CD4-positive, alpha-beta T cell treated with Interleukin-15 for 1 hour (primary cell): ENCODE measurements around the gene MACF1.
"Not testable (repeated sequence)": the region's sequence is repeated elsewhere in the genome, so short reads cannot be mapped to it uniquely, and the experiment has no call there.

ENCODE experiments used
- DNase-seq: peaks from one replicate; pipeline ENCODE4 v3.0.0-alpha.2; 2020

MACF1 gene

DNA sequence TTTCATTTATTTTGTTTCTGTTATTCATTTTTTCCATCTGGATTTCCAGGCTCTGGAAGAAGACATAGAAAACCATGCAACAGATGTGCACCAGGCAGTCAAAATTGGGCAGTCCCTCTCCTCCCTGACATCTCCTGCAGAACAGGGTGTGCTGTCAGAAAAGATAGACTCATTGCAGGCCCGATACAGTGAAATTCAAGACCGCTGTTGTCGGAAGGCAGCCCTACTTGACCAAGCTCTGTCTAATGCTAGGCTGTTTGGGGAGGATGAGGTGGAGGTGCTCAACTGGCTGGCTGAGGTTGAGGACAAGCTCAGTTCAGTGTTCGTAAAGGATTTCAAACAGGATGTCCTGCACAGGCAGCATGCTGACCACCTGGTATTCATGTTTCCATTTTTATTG is 223.4 kb downstream of the MACF1 start:
- no peak for DNase-seq

DNA sequence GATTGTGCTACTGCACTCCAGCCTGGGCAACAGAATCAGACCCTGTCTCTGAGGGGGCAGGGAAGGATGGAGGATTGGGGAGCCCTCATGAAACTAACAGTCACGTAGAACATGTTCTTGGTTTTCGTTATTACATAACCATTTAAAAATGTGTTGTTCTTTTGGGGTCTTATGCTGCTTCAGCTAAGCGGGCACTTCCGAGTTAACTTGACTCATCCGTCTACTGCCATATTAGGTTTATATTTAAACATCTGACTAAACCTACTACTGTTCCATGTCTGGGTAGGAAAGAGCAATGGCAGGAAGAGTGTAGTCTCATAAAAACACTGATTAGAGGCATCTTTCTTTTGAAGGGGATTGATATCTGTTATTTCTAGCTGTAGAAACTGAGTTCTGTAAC is 227.4 kb downstream of the MACF1 start:
- DNase-seq = no peak

DNA sequence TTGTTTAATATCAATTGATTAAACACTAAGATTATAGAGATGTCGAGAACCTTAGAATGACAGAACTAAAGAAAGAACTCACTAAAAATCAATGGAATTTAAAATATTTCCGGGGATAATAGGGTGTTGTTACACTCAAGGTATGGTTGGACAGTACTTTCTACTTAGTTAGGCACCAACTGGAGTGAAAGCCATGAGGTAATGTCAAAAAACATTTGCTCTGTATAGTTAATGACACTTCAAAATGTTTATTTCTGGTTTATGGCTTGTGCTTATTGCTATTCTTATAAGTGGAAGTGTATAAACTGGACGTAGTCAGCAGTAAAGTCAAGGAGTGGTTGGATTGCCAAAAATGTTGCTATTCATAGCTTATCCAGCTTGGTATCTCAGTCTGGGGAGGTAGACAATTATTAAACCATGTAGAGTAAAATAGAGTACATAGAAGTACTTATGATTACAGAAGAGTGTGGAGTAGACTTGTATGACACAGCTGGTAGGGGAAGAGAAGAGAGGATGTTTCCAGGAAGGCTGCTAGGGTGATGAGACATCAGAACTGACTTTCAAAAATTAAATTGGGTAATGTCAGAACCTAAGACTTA is 230.4 kb downstream of the MACF1 start:
- DNase-seq = no peak

DNA sequence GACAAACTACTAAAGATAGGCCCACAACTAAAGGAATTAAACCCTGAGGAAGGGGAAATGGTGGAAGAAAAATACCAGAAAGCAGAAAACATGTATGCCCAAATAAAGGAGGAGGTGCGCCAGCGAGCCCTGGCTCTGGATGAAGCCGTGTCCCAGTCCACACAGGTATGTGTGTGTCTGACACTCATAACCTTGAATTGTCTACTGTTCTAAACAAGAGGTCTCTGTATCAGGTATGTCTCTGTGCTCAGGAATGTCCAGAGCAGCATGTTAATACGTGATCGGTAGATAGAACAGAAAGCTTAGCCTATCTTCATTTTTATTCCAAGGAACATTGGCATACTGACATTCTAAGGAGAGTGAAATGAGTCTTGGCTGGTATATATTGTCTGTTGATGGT is 231.1 kb downstream of the MACF1 start:
- no peak for DNase-seq

DNA sequence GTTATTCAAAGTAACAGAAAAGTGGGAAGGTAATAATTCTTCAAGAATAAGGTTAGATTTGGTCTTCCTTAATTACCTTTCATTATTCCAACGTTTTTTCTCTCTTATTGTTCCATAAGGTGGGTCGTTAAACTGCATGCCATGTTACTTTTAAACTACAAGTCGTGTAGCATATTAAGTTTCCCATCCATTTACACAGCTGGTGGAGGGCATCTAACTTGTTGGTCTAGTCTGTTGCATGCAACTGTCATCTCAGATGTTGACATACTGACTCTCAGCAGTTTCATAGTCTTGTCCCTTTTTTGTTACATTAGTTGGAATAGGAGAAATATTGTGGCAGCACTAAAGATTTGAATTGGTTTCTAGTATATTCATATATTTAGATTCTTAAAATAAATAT is 232.3 kb downstream of the MACF1 start:
- no peak for DNase-seq

DNA sequence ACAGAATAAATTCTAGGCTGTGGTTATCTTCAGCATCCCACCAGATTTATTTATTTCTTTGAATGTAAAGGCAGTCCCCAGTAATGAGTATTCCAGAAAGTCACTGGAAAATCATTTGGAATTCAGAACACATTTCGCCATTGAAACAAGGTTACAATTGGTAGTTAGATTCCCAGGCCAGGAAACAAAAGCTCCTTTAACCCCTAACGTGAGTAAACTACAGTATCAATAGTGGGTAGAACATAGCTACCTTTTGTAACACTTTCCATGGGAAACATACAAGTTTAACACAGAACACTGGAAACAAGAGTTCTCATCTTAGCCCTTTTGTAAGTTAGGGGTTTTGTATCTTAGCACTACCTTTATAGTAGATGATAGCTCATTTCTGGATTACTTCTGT is 233.5 kb downstream of the MACF1 start:
- no peak for DNase-seq

DNA sequence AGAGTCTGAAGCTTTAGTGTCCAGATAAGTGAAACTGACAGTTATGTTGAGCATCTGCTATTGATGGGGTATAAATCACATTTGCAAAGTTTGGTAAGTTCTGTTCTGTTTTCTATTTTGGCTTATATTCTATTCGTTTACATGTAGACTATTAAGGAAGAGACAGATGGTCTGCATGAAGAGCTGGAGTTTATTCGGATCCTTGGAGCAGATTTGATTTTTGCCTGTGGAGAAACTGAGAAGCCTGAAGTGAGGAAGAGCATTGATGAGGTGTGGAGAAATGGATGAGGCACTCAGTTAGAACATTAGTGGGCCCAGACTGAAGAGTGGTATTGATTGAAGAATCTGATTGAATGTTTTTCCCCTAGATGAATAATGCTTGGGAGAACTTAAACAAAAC is 236.4 kb downstream of the MACF1 start:
- DNase-seq = no peak

DNA sequence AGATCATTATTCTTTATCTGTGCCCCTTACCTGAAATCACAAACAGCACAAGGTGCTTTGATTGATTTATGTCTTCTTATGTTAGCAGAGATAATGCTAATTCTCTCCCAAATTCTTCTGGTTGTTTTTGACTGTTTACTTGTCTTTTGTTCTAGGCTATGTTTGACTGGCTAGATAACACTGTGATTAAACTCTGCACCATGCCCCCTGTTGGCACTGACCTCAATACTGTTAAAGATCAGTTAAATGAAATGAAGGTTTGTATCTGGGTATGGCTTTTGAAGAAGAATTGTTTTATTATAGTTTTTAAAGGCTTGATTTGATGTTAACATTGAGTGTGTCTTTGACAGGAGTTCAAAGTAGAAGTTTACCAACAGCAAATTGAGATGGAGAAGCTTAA is 237.3 kb downstream of the MACF1 start:
- DNase-seq = no peak

DNA sequence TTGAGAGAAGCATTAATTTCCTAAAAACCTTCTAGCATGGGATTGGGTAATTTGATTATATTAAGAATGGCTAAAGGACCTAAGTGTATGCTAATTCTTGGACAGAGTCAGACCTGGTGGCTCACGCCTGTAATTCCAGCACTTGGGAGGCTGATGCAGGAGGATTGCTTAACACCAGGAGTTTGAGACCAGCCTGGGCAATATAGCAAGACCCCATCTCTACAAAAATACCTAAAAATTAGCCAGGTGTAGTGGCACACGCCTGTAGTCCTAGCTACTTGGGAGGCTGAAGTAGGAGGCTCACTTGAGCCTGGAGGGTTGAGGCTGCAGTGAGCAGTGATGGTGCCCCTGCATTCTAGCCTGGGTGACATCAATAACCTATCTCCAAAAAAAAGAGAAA is 241.1 kb downstream of the MACF1 start:
- no peak for DNase-seq

DNA sequence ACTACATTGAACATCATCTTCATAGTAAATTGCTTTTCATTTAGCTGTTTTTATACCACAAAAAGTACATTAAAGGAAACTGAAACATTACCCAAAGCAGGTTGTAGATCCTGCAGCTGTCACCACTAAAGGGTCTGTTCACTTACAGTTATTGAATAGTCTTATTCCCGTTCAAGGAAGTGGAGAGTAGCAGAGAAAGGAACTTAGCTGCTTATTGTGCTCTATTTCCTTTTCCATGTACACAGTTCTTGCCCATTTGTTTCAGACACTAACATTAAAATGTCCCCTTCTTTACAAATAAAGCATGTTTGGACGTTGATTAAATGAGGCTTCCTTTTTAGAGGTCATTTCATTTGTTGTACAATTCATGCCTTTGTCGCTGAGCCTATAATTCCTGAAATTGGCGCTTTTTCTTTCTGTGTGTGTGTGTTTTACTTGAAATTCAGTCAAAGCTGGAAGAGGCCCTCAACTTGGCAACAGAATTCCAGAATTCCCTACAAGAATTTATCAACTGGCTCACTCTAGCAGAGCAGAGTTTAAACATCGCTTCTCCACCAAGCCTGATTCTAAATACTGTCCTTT is 242.6 kb downstream of the MACF1 start:
- DNase-seq = no peak

DNA sequence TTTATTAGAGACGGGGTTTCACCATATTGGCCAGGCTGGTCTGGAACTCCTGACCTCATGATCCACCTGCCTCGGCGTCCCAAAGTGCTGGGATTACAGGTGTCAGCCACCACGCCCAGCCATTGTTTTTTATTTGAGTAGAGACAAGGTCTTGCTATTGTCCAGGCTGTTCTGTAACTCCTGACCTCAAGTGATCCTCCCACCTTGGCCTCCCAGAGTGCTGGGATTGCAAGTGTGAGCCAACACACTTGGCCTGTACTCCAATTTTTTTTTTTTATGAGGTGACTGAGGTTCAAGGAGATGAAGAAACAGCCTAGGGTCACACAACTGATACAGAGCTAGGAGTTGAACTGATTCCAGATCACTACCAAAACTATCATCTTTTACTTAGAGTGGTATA is 245.5 kb downstream of the MACF1 start:
- not testable (repeated sequence) for DNase-seq

DNA sequence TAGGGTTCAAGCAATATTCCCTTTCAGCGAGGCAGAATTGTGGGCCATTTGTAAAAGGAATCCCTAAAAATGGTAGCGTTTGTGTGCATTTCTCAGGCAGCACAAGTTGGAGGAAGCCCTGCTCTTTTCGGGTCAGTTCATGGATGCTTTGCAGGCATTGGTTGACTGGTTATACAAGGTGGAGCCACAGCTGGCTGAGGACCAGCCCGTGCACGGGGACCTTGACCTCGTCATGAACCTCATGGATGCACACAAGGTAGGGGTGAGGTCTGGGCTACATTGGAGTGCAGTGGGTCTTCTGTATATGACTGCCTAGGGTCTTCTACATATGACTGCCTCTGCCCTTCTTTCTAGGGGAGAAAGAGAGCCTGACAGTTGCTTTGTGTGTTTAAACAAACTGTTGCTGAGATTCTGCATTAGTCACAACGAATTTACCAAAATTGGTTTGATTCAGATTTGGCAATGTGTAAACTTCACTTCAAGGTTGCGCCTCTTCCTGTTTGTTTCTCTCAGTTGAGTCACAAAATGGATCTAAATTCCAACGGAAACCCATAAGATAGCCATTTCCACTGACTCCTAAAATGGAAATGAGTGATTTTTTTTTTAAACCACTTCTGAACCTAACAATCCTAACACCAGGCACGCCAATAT is 246.6 kb downstream of the MACF1 start:
- no peak for DNase-seq

DNA sequence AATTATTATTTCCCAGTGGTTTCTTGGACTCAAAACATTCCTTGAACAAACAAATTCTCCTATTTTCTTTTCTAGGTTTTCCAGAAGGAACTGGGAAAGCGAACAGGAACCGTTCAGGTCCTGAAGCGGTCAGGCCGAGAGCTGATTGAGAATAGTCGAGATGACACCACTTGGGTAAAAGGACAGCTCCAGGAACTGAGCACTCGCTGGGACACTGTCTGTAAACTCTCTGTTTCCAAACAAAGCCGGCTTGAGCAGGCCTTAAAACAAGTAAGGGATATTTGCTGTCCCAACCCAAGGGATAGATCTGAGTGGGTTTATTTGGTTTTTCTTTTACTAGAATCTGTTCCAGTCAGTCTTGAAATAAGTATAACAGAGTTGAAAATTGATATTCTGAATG is 247.6 kb downstream of the MACF1 start:
- DNase-seq = no peak

DNA sequence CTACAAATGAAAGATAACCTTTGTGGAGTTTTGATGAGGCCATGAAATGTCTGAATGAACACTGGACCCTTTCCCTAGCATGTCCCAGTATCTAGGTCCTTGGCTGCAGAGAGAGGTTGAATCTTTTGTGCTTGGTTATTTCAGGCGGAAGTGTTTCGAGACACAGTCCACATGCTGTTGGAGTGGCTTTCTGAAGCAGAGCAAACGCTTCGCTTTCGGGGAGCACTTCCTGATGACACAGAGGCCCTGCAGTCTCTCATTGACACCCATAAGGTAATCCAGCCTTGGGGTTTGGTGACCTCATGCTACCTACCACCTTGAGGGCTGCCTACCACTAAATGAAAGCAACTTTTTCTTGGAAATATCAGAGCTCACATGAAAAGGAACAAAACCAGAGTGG is 248.0 kb downstream of the MACF1 start:
- no peak for DNase-seq

DNA sequence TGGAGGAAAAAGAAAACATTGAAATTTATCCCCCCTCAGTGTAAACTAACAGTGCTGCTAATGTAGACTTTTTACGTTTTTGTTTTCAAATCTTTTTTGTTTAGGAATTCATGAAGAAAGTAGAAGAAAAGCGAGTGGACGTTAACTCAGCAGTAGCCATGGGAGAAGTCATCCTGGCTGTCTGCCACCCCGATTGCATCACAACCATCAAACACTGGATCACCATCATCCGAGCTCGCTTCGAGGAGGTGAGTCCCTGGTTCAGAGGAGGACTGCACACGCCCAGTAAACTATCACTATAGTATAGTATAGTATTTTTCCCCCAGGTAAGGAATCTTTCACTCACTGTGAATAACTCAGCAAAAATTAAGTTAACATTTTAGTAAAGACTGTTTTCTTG is 249.1 kb downstream of the MACF1 start:
- no peak for DNase-seq

DNA sequence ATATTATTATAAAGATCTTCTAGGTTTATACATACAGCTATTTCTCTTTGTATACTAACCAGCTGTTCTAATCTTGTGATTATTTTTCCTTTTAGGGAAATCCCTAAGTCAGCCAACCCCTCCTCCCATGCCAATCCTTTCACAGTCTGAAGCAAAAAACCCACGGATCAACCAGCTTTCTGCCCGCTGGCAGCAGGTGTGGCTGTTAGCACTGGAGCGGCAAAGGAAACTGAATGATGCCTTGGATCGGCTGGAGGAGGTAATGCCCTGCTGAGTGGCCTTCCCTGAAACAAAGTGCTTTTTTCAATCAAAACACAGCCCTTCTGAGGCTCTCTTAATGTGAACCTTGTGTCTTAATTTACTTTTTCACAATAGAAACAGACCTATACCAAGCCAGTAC is 254.5 kb downstream of the MACF1 start:
- DNase-seq = no peak

DNA sequence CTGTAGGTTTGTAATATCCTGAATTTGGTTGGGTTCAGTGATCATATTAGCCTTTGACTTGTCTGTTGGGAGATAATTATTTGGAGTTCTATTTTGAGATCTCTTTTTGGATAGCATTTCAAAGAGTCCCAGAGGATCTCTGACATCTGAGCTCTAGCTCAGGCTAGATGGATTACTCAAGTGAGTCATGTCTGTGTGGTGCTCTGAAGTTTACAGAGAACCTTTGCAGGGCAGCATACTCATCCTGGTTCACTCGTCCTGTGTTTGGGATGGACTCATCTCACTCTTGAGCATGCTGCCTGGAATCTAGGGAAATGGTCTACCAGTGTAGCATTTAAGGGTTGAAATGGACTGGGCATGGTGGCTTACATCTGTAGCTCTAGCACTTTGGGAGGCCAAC is 257.6 kb downstream of the MACF1 start:
- DNase-seq = no peak

DNA sequence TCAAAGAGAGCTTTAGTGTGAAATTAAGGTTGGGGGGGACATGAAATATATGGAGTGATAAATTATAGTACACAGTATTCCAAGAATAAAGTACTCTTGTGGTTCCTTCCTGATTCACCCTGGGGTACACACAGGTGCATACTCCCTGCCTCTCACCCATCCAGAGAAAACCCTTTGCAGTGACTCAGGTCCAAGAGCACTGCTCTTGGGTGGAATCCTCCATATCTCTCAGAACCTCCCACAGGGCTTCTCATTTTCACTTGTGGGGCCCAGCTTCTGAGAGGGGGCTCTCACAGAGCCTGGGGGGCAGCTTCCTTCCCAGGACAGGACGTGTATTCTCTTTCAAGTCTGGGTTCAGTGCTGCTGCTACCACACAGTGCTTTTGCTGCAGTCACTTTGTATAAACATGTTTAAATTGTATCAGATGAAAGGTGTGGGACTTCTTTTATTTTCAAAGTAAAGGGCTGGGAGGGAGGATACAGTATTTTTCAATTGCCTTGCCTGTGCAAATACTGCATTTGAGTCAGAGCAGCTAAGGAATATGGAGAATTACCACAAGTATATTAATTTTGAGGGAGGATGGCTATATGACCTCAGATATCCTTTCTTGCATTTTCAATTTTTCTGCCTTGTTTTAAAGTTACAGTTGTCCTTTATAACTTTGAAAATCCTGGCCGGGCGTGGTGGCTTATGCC is 262.1 kb downstream of the MACF1 start:
- DNase-seq = no peak

DNA sequence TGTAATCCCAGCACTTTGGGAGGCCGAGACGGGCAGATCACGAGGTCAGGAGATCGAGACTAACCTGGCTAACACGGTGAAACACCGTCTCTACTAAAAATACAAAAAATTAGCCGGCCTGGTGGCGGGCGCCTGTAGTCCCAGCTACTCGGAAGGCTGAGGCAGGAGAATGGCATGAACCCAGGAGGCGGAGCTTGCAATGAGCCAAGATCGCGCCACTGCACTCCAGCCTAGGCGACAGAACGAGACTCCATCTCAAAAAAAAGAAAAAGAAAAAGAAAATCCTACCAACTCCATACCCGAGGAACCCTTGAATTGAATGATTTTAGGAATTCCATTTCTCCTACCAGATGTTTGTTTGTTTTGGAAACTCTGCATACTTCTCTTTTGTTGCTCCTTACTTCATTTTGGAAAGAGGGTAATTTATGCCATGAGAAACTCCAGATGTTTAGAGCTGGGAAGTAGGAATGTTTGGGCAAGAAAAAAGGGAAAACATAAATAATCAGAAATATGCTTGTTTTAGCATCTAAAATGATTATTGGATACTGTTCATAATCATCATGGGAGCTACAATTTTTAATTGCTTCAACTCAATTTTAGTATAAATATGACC is 262.7 kb downstream of the MACF1 start:
- DNase-seq = not testable (repeated sequence)

DNA sequence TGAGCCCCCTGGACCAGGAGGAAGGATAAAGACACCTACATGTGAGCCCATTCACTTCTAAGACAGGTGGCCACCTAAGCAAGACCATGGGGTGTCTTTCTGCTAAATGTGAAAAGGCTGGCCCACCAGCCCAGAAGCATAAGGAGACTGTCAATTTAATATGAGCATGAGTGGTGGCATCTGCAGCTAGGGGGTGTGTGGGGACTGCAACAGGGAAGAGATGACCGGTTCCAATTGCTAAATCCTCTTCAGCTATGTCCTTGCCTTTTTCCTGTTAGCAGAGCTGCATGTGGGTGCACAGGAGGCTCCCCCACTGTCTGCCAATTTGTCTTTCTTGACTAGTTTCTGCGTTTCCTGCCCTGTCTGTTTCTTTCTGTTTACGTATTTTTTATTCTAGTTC is 264.7 kb downstream of the MACF1 start:
- DNase-seq = no peak

DNA sequence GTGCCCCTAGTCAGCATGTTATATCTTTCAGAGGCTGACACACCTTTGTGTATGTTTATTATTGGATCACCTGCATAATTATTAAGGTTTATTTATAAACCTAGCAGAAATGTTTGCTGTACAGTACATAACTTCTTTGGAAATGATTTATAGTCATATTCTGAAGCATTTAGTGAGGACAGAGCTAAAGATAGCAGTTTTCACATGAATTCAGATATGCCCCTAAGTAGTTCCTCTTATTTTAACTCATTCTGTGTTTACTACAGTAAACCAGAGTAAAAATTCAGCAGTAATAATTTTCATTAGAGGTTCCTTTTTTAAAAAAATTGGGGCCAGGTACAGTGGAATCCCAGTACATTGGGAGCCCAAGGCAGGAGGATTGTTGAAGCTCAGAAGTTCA is 265.5 kb downstream of the MACF1 start:
- no peak for DNase-seq

DNA sequence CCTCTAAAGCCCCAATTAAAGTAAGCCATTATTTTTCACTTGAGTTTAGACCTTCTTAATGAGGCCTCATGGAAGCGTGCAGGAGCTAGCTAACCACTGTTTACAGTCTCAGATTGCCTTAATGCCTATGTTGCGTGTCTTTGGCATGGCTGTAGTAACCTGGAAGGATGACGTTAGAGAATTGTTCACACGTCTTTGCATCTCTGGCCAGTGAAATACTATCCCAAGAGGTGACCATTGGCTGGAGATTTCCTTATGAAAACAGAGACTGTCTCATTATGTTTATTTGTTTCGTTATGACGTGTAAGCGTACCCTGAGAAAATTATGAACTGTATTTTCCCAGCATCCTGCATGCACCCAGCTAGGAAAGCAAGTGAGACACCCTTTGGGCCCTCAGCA is 268.3 kb downstream of the MACF1 start:
- DNase-seq = no peak

DNA sequence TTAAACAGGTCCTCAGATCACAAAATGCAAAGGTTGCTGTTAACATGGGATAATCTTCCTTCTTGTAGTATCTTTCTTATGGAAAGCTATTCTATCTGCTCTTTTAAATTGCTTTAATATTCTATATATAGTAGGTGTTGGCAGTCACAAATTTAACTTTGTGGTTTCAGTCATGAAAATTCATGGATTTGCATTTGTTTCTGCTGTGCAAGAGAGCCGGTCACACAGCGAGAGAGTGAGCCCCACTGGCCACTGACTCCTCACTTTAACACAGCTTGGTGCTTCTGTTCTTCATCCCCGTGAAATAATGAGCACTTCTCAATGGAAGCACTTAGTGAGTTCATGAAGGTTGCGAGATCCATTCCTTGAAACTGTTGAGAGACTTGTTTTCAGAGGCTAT is 268.8 kb downstream of the MACF1 start:
- no peak for DNase-seq

DNA sequence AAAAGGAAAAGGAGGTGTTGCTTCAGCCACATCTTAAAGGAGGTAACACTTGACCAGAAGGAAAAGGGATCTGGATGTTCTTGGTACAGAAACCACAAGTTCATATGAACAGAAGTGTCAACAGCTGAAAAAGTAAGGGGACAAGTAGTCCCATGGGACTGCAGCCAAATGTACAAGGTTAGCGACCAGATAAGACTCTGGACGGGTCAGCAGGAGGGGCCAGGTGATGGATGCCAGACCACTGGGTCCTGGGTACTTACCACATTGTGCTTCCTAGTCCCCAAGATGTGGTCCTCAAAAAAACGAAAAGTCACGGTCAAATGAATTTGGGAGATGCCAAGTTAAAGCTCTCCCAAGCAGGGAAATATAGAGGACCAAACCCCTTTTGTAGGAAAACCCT is 270.3 kb downstream of the MACF1 start:
- no peak for DNase-seq
